Pons (tissue), 1 donor: ENCODE results near the gene SLPI.

Experiments
- DNase-seq: peaks from one replicate; pipeline ENCODE4 v3.0.0-alpha.2; 2016; ENCODE audit warnings: low spot score

The SLPI gene

DNA sequence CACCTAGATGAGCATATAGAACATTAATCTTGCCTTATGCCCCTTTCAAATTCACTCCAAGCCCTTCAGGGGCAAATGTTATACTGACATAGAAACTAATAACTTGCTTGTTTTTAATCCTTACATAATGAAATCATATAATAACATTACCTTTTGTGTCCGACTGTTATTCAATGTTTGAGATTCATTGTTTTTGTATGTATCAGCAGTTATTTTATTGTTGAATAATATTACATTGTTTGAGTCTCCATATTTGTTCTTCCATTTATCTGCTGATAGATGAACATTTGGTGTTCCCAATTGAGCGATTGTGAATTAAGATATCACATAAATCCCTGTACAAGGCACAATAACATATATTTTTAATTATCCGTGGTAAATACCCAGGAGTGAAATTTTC lies 41.5 kb downstream of the SLPI start:
- DNase-seq: no peak

DNA sequence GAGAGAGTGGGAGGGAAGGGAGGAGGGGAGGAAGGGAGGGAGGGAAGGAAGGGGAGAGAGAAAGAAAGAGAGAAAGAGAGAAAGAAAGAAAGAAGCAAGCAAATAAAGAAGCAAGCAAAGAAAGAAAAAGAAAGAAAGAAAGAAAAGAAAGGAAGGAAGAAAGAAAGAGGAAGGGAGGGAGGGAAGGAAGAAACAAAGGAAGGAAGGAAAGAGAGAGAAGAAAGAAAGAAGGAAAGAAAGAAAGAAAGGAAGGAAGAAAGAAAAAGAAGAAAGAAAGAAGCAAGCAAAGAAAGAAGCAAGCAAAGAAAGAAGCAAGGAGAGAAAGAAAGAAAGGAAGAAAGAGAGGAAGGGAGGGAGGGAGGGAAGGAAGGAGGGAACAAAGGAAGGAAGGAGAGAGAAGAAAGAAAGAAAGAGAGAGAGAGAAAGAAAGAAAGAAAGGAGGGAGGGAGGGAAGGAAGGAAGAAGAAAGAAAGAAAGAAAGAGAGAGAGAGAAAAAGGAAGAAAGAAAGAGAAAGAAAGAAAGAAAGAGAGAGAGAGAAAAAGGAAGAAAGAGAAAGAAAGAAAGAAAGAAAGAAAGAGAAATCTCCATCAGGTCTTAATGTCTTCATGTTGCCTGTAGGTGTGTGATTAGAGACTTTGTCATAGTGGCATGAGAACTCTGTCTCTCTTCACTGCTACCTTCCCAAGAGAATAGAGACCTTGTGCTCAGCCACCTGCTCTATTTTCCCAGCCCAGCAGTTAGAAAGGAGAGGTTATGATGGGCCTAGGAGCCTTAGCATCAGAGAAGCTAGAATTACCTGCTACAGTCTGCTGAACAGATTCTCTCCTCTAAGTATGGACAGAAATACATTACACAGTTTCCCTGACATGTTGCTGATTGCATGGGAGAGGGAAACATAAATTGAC lies 42.5 kb downstream of the SLPI start:
- no peak for DNase-seq

DNA sequence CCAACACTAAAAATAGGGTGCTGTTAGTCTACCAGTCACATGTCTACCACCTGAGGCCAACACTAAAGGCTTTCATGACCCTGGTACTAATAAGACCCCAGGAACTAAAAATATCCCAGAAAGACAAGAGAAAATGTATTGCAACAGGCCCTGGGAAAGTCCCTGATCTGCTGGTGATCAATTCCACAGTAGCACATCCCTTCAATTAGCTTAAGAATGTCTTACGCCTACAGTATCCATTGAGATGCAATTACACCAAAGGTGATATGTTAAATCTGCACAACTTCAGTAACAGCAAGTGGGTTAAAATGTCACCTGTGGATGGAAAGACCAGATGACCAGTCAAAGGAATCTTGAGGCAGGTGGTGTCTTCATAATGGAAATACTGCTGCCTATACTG lies 44.4 kb downstream of the SLPI start:
- DNase-seq: no peak

DNA sequence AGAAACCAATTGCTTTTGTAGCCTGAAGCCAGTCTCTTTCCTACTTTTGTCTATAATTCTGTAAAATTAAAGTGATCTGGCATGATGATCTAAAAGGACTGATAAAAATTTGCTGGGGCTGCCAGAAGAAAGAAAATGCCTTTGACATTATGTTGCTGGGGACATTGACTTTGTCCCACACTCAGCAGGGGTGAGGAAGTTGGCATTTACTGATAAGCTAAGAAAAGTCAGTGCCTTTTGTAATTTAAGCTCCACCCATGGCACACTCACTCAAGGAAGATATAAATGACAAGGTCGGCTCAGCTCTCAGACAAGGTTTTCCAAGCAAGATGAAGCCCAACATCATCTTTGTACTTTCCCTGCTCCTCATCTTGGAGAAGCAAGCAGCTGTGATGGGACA lies 47.6 kb downstream of the SLPI start, which contains the start of gene SEMG1:
TSS of gene SEMG1 (plus strand) at position 309 of the 400 bp plus-strand sequence. CDS start at position 330, 21 bp downstream.
- DNase-seq: no peak
